HEK293 (cell line): ENCODE results near the gene PPFIA4.

ENCODE experiments used
- KLF16 ChIP-seq: fragments of 450-650 bp; formaldehyde crosslinking; IDR thresholded peaks from 2 replicates; pipeline ENCODE4 v1.5.1; 2017; ENCODE audit warnings: missing biosample characterization, missing genetic modification characterization
- MZF1 ChIP-seq: fragments of 450-650 bp; formaldehyde crosslinking; IDR thresholded peaks from 2 replicates; pipeline ENCODE4 v1.5.1; 2017; ENCODE audit warnings: missing biosample characterization, missing genetic modification characterization, borderline replicate concordance
- OVOL3 ChIP-seq: fragments of 450-650 bp; formaldehyde crosslinking; IDR thresholded peaks from 2 replicates; pipeline ENCODE4 v1.5.1; 2016; ENCODE audit warnings: missing biosample characterization, missing genetic modification characterization
- SP2 ChIP-seq: fragments of 450-650 bp; formaldehyde crosslinking; IDR thresholded peaks from 2 replicates; pipeline ENCODE4 v1.5.1; 2016; ENCODE audit warnings: missing biosample characterization, missing genetic modification characterization
- ZNF114 ChIP-seq: fragments of 450-650 bp; formaldehyde crosslinking; IDR thresholded peaks from 2 replicates; pipeline ENCODE4 v1.5.0; 2017; ENCODE audit warnings: missing biosample characterization, missing genetic modification characterization
- ZNF24 ChIP-seq: fragments of 450-650 bp; formaldehyde crosslinking; IDR thresholded peaks from 2 replicates; pipeline ENCODE4 v1.5.1; 2016; ENCODE audit warnings: missing biosample characterization, missing genetic modification characterization
- ZNF274 ChIP-seq, 2 experiments: fragments of 200-500 bp in 1 of 2; fragments of 450-650 bp in 1 of 2; sonication (Bioruptor generic) in 1 of 2; formaldehyde crosslinking in 1 of 2; IDR thresholded peaks; 2 replicates each; pipeline versions ENCODE4 v1.5.1 to v1.6.1; 2014 to 2016; ENCODE audit warnings: borderline replicate concordance in 1 of 2, inconsistent platforms in 1 of 2, low read length in 1 of 2, missing biosample characterization in 1 of 2, missing genetic modification characterization in 1 of 2
- ZNF473 ChIP-seq: fragments of 450-650 bp; formaldehyde crosslinking; IDR thresholded peaks from 2 replicates; pipeline ENCODE4 v1.5.1; 2017; ENCODE audit warnings: missing biosample characterization, missing genetic modification characterization
- TF ChIP-seq, protein P1 (sequence below): fragments of 450-650 bp; formaldehyde crosslinking; IDR thresholded peaks from 2 replicates; pipeline ENCODE4 v1.5.1; 2016; ENCODE audit warnings: missing biosample characterization, missing genetic modification characterization

GRCh38 chr1:203045336-203045735 lies 19.0 kb downstream of the PPFIA4 start:
- TF ChIP-seq, protein P1, sequence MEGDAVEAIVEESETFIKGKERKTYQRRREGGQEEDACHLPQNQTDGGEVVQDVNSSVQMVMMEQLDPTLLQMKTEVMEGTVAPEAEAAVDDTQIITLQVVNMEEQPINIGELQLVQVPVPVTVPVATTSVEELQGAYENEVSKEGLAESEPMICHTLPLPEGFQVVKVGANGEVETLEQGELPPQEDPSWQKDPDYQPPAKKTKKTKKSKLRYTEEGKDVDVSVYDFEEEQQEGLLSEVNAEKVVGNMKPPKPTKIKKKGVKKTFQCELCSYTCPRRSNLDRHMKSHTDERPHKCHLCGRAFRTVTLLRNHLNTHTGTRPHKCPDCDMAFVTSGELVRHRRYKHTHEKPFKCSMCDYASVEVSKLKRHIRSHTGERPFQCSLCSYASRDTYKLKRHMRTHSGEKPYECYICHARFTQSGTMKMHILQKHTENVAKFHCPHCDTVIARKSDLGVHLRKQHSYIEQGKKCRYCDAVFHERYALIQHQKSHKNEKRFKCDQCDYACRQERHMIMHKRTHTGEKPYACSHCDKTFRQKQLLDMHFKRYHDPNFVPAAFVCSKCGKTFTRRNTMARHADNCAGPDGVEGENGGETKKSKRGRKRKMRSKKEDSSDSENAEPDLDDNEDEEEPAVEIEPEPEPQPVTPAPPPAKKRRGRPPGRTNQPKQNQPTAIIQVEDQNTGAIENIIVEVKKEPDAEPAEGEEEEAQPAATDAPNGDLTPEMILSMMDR (tag by site-specific recombination), result no peak
- TF ChIP-seq MZF1 (tag by site-specific recombination) (no peak), ZNF473 (no peak), ZNF274 (IDR thresholded peaks at IDR 0.05; ENCODE audit: low read length) (no peak), ZNF274 (tag by site-specific recombination; IDR thresholded peaks at IDR 0.05; ENCODE audit: borderline replicate concordance) (no peak), KLF16 (tag by site-specific recombination) (no peak), ZNF24 (tag by site-specific recombination) (no peak), ZNF114 (tag by site-specific recombination) (no peak), OVOL3 (tag by site-specific recombination) (no peak), SP2 (no peak)
